Spleen (tissue), 7 donors: ENCODE measurements around the gene TSSK2.

ENCODE experiments used
- CTCF ChIP-seq, 11 experiments: fragments of 200-600 bp in 7 of 11; fragments of 450-650 bp in 4 of 11; sonication (generic) in 4 of 11; IDR thresholded peaks in 8 of 11; conservative IDR thresholded peaks in 3 of 11; 1 replicate in 7 of 11; 2 replicates in 4 of 11; pipeline versions ENCODE4 v1.4.0 to v1.8.0; 2016 to 2021; ENCODE audit warnings: antibody characterized with exemption in 11 of 11, inconsistent platforms in 4 of 11, mild to moderate bottlenecking in 1 of 11
- POLR2A ChIP-seq, 3 donors: fragments of 450-650 bp; IDR thresholded peaks; one replicate each; pipeline ENCODE4 v1.5.1; 2017; ENCODE audit warnings: antibody characterized with exemption in 3 of 3, mild to moderate bottlenecking in 1 of 3
- donor health status: DM: no; HTN: no; CAD: no; lungs with moderate emphysema.
- donor health status: DM: no; HTN: no; CAD: no.
- donor health status: DM: no; HTN: no; CAD: no.

GRCh38 chr22:19107730-19108074 is 23.4 kb upstream of the TSSK2 start:
- no peak for TF ChIP-seq CTCF (IDR thresholded peaks at IDR 0.05 in 8 of 11, conservative IDR thresholded peaks at IDR 0.05 in 3 of 11)
- no peak for TF ChIP-seq POLR2A (IDR thresholded peaks at IDR 0.05)
